Ramos (cell line): ENCODE measurements around the gene PTPN6.

ENCODE experiments used
- in situ Hi-C: fragments of 300-500 bp; cut with MboI; formaldehyde crosslinking; loops from one replicate; pipeline ENCODE4 v1.14.3; 2022; ENCODE audit warnings: low sequenced_read_pairs; ENCODE audit not compliant: unreplicated experiment

PTPN6 gene

GRCh38 chr12:6938353-6939190 lies 12.6 kb upstream of the PTPN6 start:
- in situ Hi-C loops: no loop called here

DNA sequence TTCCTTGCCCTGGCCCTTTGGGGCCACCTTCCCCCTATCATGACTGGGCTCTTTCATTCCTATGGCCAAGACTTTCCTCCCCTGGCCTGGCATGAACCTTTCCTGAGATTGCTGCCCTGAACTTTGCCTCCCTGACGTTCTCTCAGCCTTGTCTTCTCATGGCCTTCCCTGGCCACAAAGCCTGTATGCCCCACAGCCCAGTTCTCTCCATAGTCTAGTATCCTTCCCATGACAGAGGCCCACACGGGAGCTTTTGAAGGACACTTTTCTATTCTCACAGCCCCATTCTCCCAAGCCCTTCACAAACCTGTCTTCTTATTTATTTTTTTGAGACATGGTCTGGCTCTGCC lies 12.0 kb upstream of the PTPN6 start:
- in situ Hi-C loops: no loop called here

DNA sequence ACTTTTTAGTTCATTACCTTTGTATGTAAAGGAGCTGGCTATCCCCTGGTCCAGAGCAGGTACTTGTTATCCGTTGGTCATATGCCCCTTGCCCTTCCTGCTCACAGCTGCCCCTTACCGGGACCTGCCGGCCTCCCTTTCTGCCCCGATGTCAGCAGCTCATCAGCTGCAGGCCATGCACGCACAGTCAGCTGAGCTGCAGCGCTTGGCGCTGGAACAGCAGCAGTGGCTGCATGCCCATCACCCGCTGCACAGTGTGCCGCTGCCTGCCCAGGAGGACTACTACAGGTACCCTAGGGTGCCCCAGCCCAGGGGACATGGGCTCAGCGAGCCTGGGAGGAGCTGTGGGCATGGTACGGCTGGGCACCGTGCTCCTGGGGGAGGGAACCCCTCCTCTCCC lies 9.9 kb upstream of the PTPN6 start:
- in situ Hi-C loops: no loop called here

DNA sequence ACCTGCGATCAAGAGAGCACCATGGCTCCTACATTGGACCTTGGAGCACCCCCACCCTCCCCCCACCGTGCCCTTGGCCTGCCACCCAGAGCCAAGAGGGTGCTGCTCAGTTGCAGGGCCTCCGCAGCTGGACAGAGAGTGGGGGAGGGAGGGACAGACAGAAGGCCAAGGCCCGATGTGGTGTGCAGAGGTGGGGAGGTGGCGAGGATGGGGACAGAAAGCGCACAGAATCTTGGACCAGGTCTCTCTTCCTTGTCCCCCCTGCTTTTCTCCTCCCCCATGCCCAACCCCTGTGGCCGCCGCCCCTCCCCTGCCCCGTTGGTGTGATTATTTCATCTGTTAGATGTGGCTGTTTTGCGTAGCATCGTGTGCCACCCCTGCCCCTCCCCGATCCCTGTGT lies 9.4 kb upstream of the PTPN6 start:
- in situ Hi-C loops: no loop called here

GRCh38 chr12:6942331-6942665 lies 8.9 kb upstream of the PTPN6 start:
- in situ Hi-C loops: no loop called here

DNA sequence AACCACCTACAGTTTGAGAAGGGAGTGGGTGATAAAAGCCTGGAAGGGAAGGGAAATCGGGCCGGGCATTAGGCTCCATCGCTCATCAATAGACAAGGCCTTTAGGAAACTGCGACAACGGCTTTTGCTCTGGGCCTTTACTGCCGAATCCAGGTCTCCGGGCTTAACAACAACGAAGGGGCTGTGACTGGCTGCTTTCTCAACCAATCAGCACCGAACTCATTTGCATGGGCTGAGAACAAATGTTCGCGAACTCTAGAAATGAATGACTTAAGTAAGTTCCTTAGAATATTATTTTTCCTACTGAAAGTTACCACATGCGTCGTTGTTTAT lies 7.8 kb upstream of the PTPN6 start:
- in situ Hi-C loops: no loop called here

DNA sequence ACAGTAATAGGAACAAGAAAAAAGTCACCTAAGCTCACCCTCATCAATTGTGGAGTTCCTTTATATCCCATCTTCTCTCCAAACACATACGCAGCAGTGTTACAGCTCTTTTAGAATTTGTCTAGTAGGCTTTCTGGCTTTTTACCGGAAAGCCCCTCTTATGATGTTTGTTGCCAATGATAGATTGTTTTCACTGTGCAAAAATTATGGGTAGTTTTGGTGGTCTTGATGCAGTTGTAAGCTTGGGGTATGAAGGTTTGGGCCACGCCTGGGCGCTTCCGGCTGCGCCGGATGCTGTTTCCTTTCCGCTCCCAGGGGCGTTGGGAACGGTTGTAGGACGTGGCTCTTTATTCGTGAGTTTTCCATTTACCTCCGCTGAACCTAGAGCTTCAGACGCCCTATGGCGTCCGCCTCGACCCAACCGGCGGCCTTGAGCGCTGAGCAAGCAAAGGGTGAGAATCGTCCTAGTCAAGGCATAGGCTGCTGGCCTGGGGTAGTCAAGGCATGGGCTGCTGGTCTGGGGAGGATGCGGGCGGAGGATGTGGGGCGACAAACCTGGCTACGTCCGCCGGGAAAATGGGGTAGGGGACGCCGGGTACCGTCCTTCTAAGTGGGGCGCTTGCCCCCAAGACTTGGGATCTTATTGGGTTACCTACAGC lies 7.3 kb upstream of the PTPN6 start, which contains the start of the genes C12orf57 and RNU7-1:
TSS of gene C12orf57 (plus strand) at position 301 of the 659 bp plus-strand sequence. CDS start at position 401, 100 bp downstream.
TSS of gene RNU7-1 (plus strand) at position 95 of the 659 bp plus-strand sequence.
- in situ Hi-C loops: no loop called here

DNA sequence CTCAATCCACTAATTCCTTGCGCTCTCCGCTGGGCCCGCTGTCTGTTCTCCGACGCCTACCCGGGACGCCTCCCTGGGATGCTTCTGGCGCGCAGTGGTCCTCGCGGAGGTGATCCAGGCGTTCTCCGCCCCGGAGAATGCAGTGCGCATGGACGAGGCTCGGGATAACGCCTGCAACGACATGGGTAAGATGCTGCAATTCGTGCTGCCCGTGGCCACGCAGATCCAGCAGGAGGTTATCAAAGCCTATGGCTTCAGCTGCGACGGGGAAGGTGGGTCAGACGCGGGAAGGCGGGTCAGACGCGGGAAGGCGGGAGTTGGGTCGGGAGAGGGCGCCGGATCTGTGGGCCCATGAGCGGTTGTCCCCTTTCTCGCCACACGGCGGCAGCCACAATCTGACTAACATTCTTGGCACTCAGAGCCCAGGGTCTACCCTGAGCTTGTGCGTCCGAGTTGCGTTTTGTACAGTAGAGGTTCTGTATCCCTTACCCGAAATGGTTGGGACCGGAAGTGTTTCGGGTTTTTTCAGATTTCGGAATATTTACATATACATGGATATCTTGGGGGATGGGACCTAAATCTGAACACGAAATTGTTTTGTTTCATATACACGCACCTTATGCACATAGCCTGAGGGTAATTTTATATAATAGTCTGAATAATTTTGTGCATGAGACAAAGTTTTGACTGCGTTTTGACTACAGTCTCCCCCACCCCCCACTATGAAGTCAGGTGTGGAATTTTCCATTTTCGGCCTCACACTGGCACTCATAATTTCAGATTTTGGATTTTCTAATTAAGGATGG lies 6.6 kb upstream of the PTPN6 start:
- in situ Hi-C loops: no loop called here

DNA sequence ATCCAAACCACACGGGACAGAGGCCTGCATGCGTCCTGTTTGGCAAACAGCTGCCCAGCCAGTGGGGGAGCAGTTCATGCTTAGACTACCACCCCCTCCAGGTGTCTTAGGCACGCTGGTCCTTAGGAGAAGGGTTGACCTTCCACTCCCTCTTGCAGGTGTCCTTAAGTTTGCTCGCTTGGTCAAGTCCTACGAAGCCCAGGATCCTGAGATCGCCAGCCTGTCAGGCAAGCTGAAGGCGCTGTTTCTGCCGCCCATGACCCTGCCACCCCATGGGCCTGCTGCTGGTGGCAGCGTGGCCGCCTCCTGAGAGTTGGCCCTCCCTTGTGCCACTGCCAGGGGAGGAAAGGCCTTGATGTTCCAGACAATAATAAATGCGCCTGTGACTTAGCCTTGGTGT lies 5.5 kb upstream of the PTPN6 start:
- in situ Hi-C loops: no loop called here

DNA sequence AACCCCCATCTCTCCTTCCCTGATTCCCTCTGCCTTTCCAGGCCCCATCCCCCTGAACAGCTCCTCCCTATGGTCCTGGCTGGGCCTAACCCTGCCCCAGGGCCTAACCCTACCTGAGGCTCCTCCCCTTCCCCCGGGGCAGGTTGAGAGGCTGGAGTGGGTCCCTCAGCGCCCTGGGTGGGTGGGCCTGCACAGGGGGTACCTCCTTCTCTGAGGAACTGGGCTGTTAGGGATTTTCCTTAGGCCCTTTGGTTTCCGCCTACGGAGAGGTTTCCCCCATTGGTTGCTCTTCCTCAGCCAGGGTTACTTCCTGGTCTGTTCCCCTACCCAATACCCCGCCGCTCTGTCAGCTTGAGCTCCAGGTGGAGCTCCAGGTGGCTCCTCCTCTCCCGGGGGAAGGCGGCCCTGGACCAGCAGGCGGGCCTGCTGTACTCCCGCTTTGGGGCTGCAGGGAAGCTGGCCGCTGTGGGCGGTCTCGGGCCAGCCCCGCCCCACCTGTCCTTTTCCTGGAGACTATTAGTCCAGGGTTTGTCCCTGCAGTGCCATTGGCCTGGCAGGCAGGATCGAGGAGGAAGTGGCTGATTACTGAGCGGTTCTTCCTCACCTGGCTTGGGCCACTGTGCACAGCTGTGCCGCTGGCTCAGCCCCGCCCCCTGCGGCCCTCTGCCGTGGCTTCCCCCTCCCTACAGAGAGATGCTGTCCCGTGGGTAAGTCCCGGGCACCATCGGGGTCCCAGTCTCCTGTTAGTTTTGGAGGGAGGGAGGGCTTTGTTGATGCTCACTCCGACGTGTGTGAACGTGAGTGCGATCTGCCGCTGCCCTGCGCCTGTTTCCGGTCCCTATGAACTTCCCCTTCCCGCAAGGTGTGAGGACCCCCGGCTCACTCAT lies 4.9 kb upstream of the PTPN6 start:
- in situ Hi-C loops: no loop called here

- in situ Hi-C loops: no loop called here
Observed at GRCh38 chr12:6946920-6947374, 4.2 kb upstream of the PTPN6 start.

GRCh38 chr12:6947615-6948014 lies 3.5 kb upstream of the PTPN6 start:
- in situ Hi-C loops: no loop called here

DNA sequence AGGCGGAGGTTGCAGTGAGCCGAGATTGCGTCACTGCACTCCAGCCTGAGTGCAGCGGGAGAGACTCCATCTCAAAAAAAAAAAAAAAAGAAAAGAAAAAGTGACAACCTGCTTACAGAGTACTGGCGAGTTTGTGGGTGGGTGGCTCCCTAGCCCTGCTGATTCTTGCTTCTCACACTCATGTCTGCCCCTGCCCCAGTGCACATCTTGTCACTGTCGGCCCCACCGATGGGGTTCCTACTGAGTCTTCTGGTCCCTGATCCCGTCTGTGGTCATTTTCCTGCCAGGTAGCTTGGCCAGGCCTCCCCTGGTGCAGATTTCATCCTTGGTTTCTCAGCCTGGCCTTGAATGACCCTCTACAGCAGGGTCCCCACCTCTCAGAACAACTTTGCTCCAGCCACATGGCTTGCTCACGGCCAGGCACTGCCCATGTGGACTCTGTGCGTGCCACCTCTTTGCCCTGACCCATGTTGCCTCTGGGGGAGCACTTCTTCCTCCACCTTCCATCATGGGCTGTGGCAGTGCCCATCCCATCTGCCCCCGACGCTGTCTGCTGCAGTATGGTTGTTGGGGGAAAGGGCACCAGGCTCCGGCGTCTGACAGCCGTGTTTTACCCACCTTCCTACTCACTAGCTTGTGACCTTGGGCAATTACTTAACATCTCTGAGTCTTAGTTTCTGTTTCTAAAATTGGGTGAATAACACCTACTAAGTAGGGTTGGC lies 2.1 kb upstream of the PTPN6 start:
- in situ Hi-C loops: no loop called here

DNA sequence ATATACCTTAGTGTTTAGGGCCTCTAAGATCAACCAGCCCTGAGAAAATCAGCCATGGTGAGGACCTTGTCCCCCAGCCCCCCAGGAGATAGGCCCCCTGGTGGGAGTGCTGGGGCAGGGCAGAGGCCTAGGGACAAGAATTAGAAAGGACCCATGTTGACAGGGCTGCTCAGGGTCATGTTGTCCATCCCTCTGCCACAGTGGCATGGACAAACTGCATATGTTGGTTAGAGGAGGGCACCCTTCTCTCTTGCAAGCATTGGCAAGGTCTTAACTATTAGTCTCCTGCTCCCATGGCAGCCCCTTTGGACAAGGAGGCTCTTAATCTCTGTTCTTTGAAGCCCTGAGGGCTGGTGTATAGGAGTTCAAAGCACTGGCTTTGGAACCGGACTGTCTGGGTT lies 755 bp upstream of the PTPN6 start:
- in situ Hi-C loops: no loop called here

DNA sequence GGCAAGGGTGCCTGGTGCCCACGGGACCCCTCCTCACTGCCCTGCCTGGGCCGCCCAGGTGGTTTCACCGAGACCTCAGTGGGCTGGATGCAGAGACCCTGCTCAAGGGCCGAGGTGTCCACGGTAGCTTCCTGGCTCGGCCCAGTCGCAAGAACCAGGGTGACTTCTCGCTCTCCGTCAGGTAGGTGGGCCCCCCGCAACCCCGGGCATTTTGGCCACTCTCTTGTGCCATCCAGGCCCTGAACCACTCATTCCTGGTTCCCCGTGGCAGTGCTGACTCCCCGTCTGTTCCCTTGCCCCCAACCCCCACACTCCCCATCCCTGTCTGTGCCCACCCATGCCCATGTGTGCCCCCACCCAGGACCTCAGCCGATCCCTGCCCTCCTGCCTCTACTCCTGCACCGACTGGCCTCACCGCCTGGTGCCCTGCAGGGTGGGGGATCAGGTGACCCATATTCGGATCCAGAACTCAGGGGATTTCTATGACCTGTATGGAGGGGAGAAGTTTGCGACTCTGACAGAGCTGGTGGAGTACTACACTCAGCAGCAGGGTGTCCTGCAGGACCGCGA lies 480 bp downstream of the PTPN6 start:
- in situ Hi-C loops: no loop called here

GRCh38 chr12:6952121-6952862 lies 1.1 kb downstream of the PTPN6 start:
- in situ Hi-C loops: no loop called here

DNA sequence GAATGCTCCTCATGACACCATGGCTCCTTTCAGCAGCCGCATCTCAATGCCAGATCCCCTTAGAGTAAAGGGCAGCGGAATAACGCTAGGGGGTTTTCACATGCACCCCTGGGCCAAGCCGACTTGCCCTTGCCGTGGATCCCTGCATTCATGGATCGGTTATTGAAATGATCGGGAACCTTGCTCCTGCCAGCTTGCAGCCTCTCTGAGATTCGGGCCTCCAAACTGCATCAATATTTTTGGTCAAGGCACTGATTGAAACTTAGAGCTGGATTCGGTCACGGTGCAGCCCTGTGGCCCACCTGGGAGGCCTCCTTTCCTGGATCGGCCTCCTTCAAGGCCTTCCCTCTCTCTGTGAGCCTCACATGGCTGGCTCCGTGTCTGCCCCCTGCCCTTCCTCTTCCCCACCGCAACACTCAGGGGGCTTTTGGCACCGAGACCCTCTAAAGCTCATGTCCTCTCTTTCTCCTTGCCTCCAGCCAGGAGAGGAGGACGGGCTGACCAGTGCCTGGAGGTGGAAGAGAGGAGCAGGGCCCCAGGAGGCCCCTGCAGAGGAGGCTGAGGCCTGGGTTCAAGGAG lies 1.8 kb downstream of the PTPN6 start:
- in situ Hi-C loops: no loop called here
